ENCODE results near the gene NSD1.

GRCh38 chr5:177096162-177097015, 37.2 kb upstream of the NSD1 start:
- no peak for TF ChIP-seq POLR2AphosphoS5 (IDR thresholded peaks at IDR 0.05; ENCODE audit: low read depth, low read length)
- TF ChIP-seq SIN3A (IDR thresholded peaks at IDR 0.05; ENCODE audit: borderline replicate concordance, insufficient read depth, low read length) = no peak
- TF ChIP-seq FOXP2 (optimal IDR thresholded peaks at IDR 0.05; ENCODE audit: borderline replicate concordance, extremely low read depth, extremely low read length, insufficient read depth) = no peak
- TF ChIP-seq REST (IDR thresholded peaks at IDR 0.05; ENCODE audit: insufficient read depth in 1 of 2, low read depth in 2 of 2, low read length in 2 of 2) = no peak

Measured in PFSK-1 (cell line).